Measurements from ENCODE around the gene GLDN.
"Not testable (repeated sequence)": the region's sequence is repeated elsewhere in the genome, so short reads cannot be mapped to it uniquely, and the experiment has no call there.

The GLDN gene

GRCh38 chr15:51390241-51390965 lies 48.9 kb downstream of the GLDN start:
- FAIRE-seq: no peak

- FAIRE-seq: no peak
Measured at GRCh38 chr15:51390966-51391422, 49.5 kb downstream of the GLDN start.

- no peak for FAIRE-seq
Measured at GRCh38 chr15:51396921-51397320, 55.5 kb downstream of the GLDN start.

GRCh38 chr15:51398626-51399025 lies 57.2 kb downstream of the GLDN start:
- no peak for FAIRE-seq

- no peak for FAIRE-seq
Measured at GRCh38 chr15:51401051-51401780, 59.8 kb downstream of the GLDN start.

GRCh38 chr15:51401872-51402517 lies 60.5 kb downstream of the GLDN start:
- no peak for FAIRE-seq

- FAIRE-seq: no peak
Measured at GRCh38 chr15:51403072-51403878, 61.8 kb downstream of the GLDN start.

GRCh38 chr15:51403946-51404695 lies 62.7 kb downstream of the GLDN start:
- no peak for FAIRE-seq

GRCh38 chr15:51405693-51406523 lies 64.5 kb downstream of the GLDN start:
- no peak for FAIRE-seq

GRCh38 chr15:51414256-51414860 lies 72.9 kb downstream of the GLDN start:
- FAIRE-seq: no peak

GRCh38 chr15:51416129-51416528 lies 74.7 kb downstream of the GLDN start:
- no peak for FAIRE-seq

- not testable (repeated sequence) for FAIRE-seq
Measured at GRCh38 chr15:51423040-51423439, 81.6 kb downstream of the GLDN start.

GRCh38 chr15:51424780-51425179 lies 83.3 kb downstream of the GLDN start:
- FAIRE-seq: no peak

GRCh38 chr15:51425517-51426040 lies 84.1 kb downstream of the GLDN start:
- FAIRE-seq: peak; percentile 4

GRCh38 chr15:51438526-51438925 lies 97.1 kb downstream of the GLDN start:
- no peak for FAIRE-seq

- FAIRE-seq: no peak
Measured at GRCh38 chr15:51443282-51443914, 101.9 kb downstream of the GLDN start.

GRCh38 chr15:51444112-51444511 lies 102.7 kb downstream of the GLDN start:
- FAIRE-seq: no peak

GRCh38 chr15:51444807-51445206 lies 103.4 kb downstream of the GLDN start:
- FAIRE-seq: no peak

GRCh38 chr15:51446029-51446744 lies 104.7 kb downstream of the GLDN start:
- FAIRE-seq: not testable (repeated sequence)

Measured in endometrium (tissue), 2 donors.